GM12878 (cell line): ENCODE data around the gene UGGT2. TPM values are rescaled to one million over a fixed set of nuclear protein-coding genes. Genes with fewer than 3 reads are reported as not detected.

Source experiments
- ATAC-seq: fragments of 200-7000 bp; cut with Tn5 transposase; 3 replicates; pipeline ENCODE4 v1.9.1; 2020; ENCODE audit warnings: mild to moderate bottlenecking, moderate library complexity
- BruUV-seq: library from RNA; stranded (reverse); fragments of 400-500 nt; replicated peaks from 2 replicates; lab custom pipeline; 2021; lab: Mats Ljungman, UMichigan
- CTCF ChIA-PET: fragments of 300-600 bp; sonication (Branson Sonifier 250); formaldehyde crosslinking; extraction: SDS; loops from one replicate; lab custom pipeline; 2021; ENCODE audit warnings: inconsistent platforms; lab: Yijun Ruan, JAX
- POLR2A ChIA-PET: fragments of 350-600 bp; formaldehyde crosslinking; extraction: SDS; loops from one replicate; lab custom pipeline; 2021; ENCODE audit warnings: inconsistent platforms; lab: Charles Lee
- RAD21 ChIA-PET: fragments of 300-600 bp; sonication (Branson Sonifier 250); formaldehyde crosslinking; loops from one replicate; lab custom pipeline; 2023; ENCODE audit warnings: antibody characterized with exemption; ENCODE audit not compliant: unreplicated experiment; lab: Charles Lee
- SMC1A ChIA-PET: fragments of 300-600 bp; sonication (Branson Sonifier 250); formaldehyde crosslinking; loops from one replicate; lab custom pipeline; 2023; ENCODE audit not compliant: unreplicated experiment, uncharacterized antibody; lab: Charles Lee
- DNase-seq: peaks from one replicate; pipeline ENCODE4 v3.0.0-alpha.2; 2011; ENCODE audit warnings: low read depth, low spot score
- FAIRE-seq: peaks from 3 replicates; lab custom pipeline; 2011; peaks lifted over from hg19 to GRCh38; lab: Jason Lieb, UNC
- H2AFZ ChIP-seq: 2 replicates; pipeline ENCODE4 v1.6.0; 2011; ENCODE audit warnings: low read depth, low read length, control low read depth; ENCODE audit not compliant: control insufficient read depth
- H3K27ac ChIP-seq: 2 replicates; pipeline ENCODE4 v1.5.1; 2011; ENCODE audit warnings: control low read depth; ENCODE audit not compliant: control insufficient read depth, insufficient read depth
- H3K27me3 ChIP-seq, 2 experiments: replicated peaks in 1 of 2; 2 replicates each; pipeline versions ENCODE4 v1.6.0 to v1.6.1; 2011; ENCODE audit warnings: low read length in 1 of 2; ENCODE audit not compliant: control insufficient read depth in 2 of 2, insufficient read depth in 2 of 2
- H3K36me3 ChIP-seq, 2 experiments: 2 replicates each; pipeline ENCODE4 v1.5.1; 2011; ENCODE audit warnings: low read length in 1 of 2; ENCODE audit not compliant: control insufficient read depth in 2 of 2, insufficient read depth in 2 of 2
- H3K4me1 ChIP-seq: 2 replicates; pipeline ENCODE4 v1.6.1; 2011; ENCODE audit warnings: mild to moderate bottlenecking, low read length, moderate library complexity, mixed read lengths; ENCODE audit not compliant: control insufficient read depth, insufficient read depth
- H3K4me2 ChIP-seq: 2 replicates; pipeline ENCODE4 v1.6.0; 2011; ENCODE audit warnings: control low read depth; ENCODE audit not compliant: control insufficient read depth, insufficient read depth
- H3K4me3 ChIP-seq: fragments of 200-600 bp; sonication (generic); 2 replicates; pipeline ENCODE4 v1.5.1; 2016
- H3K79me2 ChIP-seq: 2 replicates; pipeline ENCODE4 v1.6.0; 2011; ENCODE audit warnings: low read length; ENCODE audit not compliant: control insufficient read depth, insufficient read depth
- H3K9ac ChIP-seq: 2 replicates; pipeline ENCODE4 v1.8.0; 2011; ENCODE audit warnings: low read length, control low read depth, mixed read lengths; ENCODE audit not compliant: control insufficient read depth, insufficient read depth
- H3K9me3 ChIP-seq: replicated peaks from 3 replicates; pipeline ENCODE4 v1.5.1; 2011; ENCODE audit warnings: mild to moderate bottlenecking, low read length; ENCODE audit not compliant: control insufficient read depth, insufficient read depth
- H4K20me1 ChIP-seq: 2 replicates; pipeline ENCODE4 v1.6.0; 2011; ENCODE audit not compliant: control insufficient read depth, insufficient read depth
- BRCA1 ChIP-seq: IDR thresholded peaks from 2 replicates; pipeline ENCODE4 v1.6.1; 2011; ENCODE audit warnings: low read depth, low read length, improper control_type of control experiment
- CBX5 ChIP-seq: sonication (generic); IDR thresholded peaks from 2 replicates; pipeline ENCODE4 v1.6.1; 2016; ENCODE audit warnings: low read depth, moderate library complexity, mild to moderate bottlenecking, inconsistent platforms
- CREM ChIP-seq: IDR thresholded peaks from 2 replicates; pipeline ENCODE4 v1.6.1; 2014; ENCODE audit warnings: antibody characterized with exemption, low read depth
- EED ChIP-seq: sonication (generic); IDR thresholded peaks from 2 replicates; pipeline ENCODE4 v1.6.1; 2016; ENCODE audit warnings: antibody characterized with exemption, low read depth
- ESRRA ChIP-seq: IDR thresholded peaks from 2 replicates; pipeline ENCODE4 v1.6.1; 2012; ENCODE audit warnings: mild to moderate bottlenecking, low read length, improper control_type of control experiment
- NFIC ChIP-seq: IDR thresholded peaks from 2 replicates; pipeline ENCODE4 v1.6.1; 2012; ENCODE audit warnings: low read depth, mild to moderate bottlenecking, inconsistent platforms, low read length, moderate library complexity
- NRF1 ChIP-seq: conservative IDR thresholded peaks from 2 replicates; pipeline ENCODE4 v1.6.1; 2011; ENCODE audit warnings: mild to moderate bottlenecking, low read depth, low read length, improper control_type of control experiment
- PAX8 ChIP-seq: fragments of 450-650 bp; IDR thresholded peaks from 2 replicates; pipeline ENCODE4 v1.6.1; 2017; ENCODE audit warnings: mild to moderate bottlenecking, moderate library complexity
- POLR2AphosphoS5 ChIP-seq: IDR thresholded peaks from 2 replicates; pipeline ENCODE4 v1.6.1; 2011; ENCODE audit warnings: mild to moderate bottlenecking, low read length, inconsistent platforms
- RCOR1 ChIP-seq: conservative IDR thresholded peaks from 2 replicates; pipeline ENCODE4 v1.6.1; 2012; ENCODE audit warnings: low read depth, low read length, improper control_type of control experiment
- SIN3A ChIP-seq: IDR thresholded peaks from 2 replicates; pipeline ENCODE4 v1.6.1; 2012; ENCODE audit warnings: low read depth, low read length, improper control_type of control experiment
- SMARCA5 ChIP-seq: fragments of 450-650 bp; IDR thresholded peaks from 2 replicates; pipeline ENCODE4 v1.6.1; 2017; ENCODE audit warnings: mild to moderate bottlenecking
- TBL1XR1 ChIP-seq: IDR thresholded peaks from 2 replicates; pipeline ENCODE4 v1.6.1; 2012; ENCODE audit warnings: low read depth, low read length, improper control_type of control experiment
- YY1 ChIP-seq: IDR thresholded peaks from 2 replicates; pipeline ENCODE4 v1.6.1; 2011; ENCODE audit warnings: low read depth, mild to moderate bottlenecking, low read length
- WGBS: methylation state at CpG from one replicate; pipeline ENCODE4 v1.1.6; 2016; ENCODE audit warnings: low lambda C conversion rate; ENCODE audit not compliant: insufficient replicate concordance, insufficient coverage; ENCODE audit errors: missing lambda C conversion rate; 5-methylcytosine and 5-hydroxymethylcytosine counted together
- in situ Hi-C: fragments of 300-500 bp; cut with MboI; formaldehyde crosslinking; loops from 9 replicates; pipeline ENCODE4 v1.14.3; 2018; ENCODE audit warnings: mixed read lengths
- intact Hi-C: fragments of 100-400 bp; cut with micrococcal nuclease; formaldehyde crosslinking; loops from one replicate; pipeline ENCODE4 v1.14.2; 2022; ENCODE audit not compliant: unreplicated experiment
- polyA plus RNA-seq, 11 experiments: library from polyadenylated mRNA; depleted of rRNA in 4 of 11; unstranded in 6 of 11; stranded (reverse) in 5 of 11; fragments of >200 nt; fragmentation: Nextera tagmentation in 4 of 11; fragmentation: Illumina TruSeq in 1 of 11; extraction: Ambion mirVana in 4 of 11; extraction: Trizol in 1 of 11; gene quantifications; 1 replicate in 1 of 11; 2 replicates in 10 of 11; pipeline versions ENCODE4 v1.2.1 to v1.2.3, GENCODE V29; 2011 to 2016; ENCODE audit warnings: inconsistent platforms in 2 of 11, missing spikeins in 2 of 11, low read depth in 1 of 11
- total RNA-seq, 4 experiments: library from RNA; depleted of rRNA in 3 of 4; stranded (reverse); fragments of >200 nt in 3 of 4; fragmentation: Illumina TruSeq in 1 of 4; extraction: Trizol in 1 of 4; gene quantifications; 2 replicates each; pipeline versions ENCODE4 v1.2.1 to v1.2.3, GENCODE V29; 2013 to 2021
- TF ChIP-seq, protein P1 (sequence below): fragments of 450-650 bp; conservative IDR thresholded peaks from 2 replicates; pipeline ENCODE4 v1.6.1; 2017; ENCODE audit warnings: mild to moderate bottlenecking, moderate library complexity

Gene UGGT2
- total and polyA plus RNA-seq, 10 of the 15 experiments (the other 5 are each of a cell fraction or from before 2014, with no cell fraction given): 4.9 to 29.0 (median 17.3) TPM

DNA sequence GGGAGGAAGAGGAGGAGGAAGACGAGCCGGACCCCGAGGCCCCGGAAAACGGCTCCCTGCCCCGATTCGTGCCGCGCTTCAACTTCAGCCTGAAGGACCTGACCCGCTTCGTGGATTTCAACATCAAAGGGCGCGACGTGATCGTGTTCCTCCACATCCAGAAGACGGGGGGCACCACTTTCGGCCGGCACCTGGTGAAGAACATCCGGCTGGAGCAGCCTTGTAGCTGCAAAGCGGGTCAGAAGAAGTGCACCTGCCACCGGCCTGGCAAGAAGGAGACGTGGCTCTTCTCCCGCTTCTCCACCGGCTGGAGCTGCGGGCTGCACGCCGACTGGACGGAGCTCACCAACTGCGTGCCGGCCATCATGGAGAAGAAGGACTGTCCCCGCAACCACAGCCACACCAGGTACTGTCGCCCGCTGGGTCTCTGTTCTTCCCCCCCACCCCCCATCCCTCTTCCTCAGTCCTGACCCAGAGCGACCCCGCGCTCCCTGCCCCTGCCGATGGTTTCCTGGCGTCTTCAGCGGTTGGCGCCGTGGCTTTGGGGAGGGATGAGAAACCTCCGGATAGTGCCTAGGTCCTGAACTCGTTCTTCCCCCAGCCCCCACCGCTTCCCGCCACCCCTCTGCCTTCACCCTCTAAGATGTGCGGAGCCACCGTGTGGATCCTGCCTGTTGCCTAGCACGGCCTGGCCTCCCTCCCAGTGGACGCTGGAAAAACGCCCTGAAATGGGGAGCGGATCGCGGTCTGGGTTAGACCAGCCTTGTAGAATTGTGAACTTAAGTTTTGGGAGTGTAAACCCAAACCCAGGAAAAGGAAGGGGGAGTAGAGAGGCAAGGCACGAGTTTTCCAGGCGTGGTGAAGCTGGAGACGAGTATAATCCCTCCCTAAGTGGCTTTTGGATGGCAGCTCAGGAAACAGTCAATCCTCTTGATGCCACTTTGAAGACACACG is 38.2 kb upstream of the UGGT2 start:
- DNase-seq: no peak
- no peak for ATAC-seq
- no peak for FAIRE-seq

DNA sequence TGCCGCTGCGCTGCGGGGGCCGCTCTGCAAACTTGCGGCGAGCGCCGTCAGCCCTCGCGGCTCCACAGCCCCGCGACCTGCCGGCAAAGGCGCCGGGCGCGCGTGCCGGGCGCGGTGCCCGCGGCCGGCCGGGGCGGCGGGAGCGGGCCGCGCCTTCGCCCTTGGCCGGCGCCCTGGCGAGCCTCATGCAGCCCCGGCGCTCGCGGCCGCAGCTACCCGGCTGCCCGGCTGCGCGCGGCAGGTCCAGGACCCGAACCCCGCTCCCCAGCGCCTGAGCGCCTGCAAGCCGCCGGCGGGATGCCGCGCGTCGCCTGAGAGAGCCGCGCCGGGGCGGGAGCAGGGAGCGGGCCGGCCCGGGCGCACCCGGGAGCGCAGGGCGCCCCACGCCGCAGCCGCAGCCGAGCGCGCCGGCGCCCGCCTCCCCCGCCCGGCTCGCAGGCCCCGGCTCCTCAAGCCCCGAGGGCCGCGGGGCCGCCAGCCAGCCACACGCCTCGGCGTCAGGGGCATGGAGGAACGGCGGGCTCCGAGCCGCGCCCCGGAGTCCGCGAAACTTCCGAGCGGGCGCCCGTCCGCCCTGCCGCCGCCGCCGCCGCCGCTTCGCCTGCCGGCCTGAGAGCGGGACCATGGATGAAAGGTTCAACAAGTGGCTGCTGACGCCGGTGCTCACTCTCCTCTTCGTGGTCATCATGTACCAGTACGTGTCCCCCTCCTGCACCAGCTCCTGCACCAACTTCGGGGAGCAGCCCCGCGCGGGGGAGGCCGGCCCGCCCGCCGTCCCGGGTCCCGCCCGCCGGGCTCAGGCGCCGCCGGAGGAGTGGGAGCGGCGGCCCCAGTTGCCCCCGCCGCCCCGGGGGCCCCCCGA is 37.3 kb upstream of the UGGT2 start:
- in situ Hi-C loops: no loop called here
- no peak; the same call in 2 of the 3 replicates for ATAC-seq
- TF ChIP-seq ESRRA (no peak), YY1 (no peak), PAX8 (no peak), CREM (no peak), EED (no peak), NRF1 (no peak), SIN3A (no peak), RCOR1 (no peak), CBX5 (no peak), TBL1XR1 (no peak), BRCA1 (no peak), NFIC (no peak), SMARCA5 (no peak), POLR2AphosphoS5 (no peak)
- TF ChIP-seq, protein P1, sequence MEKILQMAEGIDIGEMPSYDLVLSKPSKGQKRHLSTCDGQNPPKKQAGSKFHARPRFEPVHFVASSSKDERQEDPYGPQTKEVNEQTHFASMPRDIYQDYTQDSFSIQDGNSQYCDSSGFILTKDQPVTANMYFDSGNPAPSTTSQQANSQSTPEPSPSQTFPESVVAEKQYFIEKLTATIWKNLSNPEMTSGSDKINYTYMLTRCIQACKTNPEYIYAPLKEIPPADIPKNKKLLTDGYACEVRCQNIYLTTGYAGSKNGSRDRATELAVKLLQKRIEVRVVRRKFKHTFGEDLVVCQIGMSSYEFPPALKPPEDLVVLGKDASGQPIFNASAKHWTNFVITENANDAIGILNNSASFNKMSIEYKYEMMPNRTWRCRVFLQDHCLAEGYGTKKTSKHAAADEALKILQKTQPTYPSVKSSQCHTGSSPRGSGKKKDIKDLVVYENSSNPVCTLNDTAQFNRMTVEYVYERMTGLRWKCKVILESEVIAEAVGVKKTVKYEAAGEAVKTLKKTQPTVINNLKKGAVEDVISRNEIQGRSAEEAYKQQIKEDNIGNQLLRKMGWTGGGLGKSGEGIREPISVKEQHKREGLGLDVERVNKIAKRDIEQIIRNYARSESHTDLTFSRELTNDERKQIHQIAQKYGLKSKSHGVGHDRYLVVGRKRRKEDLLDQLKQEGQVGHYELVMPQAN: no peak
- TF ChIP-seq, all 136 proteins: peak for 0
- BruUV-seq: no TSS peak
- no peaks in the 10 kb centered on the region for H3K4me1 ChIP-seq
- DNase-seq (no peak), FAIRE-seq (no peak)
- H4K20me1 ChIP-seq: no peaks in the 10 kb centered on the region
- no peak overlapping the region for H2AFZ ChIP-seq
- no peak overlapping the region for H3K27ac ChIP-seq
- ChIA-PET RAD21 (no interaction called here), SMC1A (no interaction called here), CTCF (no interaction called here), POLR2A (no interaction called here)
- no peaks in the 10 kb centered on the region for H3K79me2 ChIP-seq
- H3K4me2 ChIP-seq: peak overlapping the region; percentile 75; the same call in 1 of the 2 replicates
- no peaks in the 10 kb centered on the region for H3K9me3 ChIP-seq
- peaks cover 13 to 30% of the 10 kb centered on the region in 2 experiments for H3K27me3 ChIP-seq
- WGBS: 2% methylated on average over 62 of the region's 133 CpGs
- intact Hi-C loops: no loop called here
- H3K9ac ChIP-seq: no peak overlapping the region
- 0 out of 2 replicates have a peak overlapping the region, but pooled peaks have one; percentile 33 for H3K4me3 ChIP-seq
- H3K36me3 ChIP-seq: no peaks in the 10 kb centered on the region

More for the DNA sequence above, 38.2 kb upstream of the UGGT2 start:
- WGBS: 2% methylated on average over 45 of the region's 57 CpGs
- H3K4me3 ChIP-seq: no peak overlapping the region
- ChIA-PET POLR2A (no interaction called here), CTCF (no interaction called here), RAD21 (no interaction called here), SMC1A (no interaction called here)
- no peak overlapping the region; the same call in 1 of the 2 replicates for H3K4me2 ChIP-seq
- no peak for TF ChIP-seq SMARCA5
- no peaks in the 10 kb centered on the region for H4K20me1 ChIP-seq
- no peaks in the 10 kb centered on the region for H3K79me2 ChIP-seq
- no peak overlapping the region for H2AFZ ChIP-seq
- in situ Hi-C loops: no loop called here
- no peaks in the 10 kb centered on the region for H3K36me3 ChIP-seq
- H3K4me1 ChIP-seq: no peaks in the 10 kb centered on the region
- intact Hi-C loops: no loop called here
- H3K9me3 ChIP-seq: no peaks in the 10 kb centered on the region
- BruUV-seq: no TSS peak
- no peak overlapping the region for H3K9ac ChIP-seq
- H3K27me3 ChIP-seq: peaks cover 13 to 30% of the 10 kb centered on the region in 2 experiments
- no peak overlapping the region for H3K27ac ChIP-seq
